HG02884 (cell line): ENCODE measurements around the gene BORCS5.

ENCODE experiments used
- ATAC-seq: cut with Tn5 transposase; IDR thresholded peaks from one replicate; pipeline ENCODE4 v1.9.1; 2021; ENCODE audit warnings: mild to moderate bottlenecking, moderate library complexity; ENCODE audit not compliant: unreplicated experiment

The BORCS5 gene

DNA sequence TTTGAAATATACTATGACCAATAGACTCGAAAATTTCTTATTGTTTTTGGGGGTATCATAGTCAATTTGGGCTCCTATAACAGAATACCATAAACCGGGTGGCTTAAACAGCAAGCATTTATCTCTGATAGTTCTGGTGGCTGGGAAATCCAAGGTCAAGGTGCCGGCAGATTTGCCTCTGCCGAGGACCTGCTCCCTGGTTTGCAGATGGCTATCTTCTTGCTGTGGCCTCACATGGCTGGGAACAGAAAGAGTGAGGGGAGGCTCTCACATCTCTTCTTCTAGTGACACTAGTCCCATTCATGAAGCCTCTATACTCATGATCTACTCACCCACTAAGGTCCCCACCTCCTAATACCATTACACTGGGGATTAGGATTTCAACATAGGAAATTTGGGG is 70.7 kb downstream of the BORCS5 start:
- ATAC-seq: no peak

DNA sequence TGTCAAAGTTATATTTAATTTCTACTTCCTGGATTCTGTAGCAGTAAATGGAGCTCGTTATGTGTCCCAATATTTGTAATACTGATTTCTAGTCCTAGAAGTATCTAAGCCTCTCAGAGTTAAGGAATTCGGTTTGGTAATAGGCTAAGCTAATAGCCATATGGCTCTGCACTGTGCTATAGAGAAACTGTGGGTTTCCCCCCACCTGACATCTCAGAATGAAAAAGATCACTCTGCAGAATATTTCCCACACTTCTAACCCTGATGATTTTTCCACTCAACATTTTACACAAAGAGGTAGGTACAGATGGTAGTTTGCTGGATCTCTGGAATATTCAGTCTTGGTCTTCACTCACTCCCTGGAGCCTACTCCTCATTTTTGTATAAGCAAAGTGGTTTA is 71.2 kb downstream of the BORCS5 start:
- ATAC-seq: no peak

GRCh38 chr12:12428961-12429657 is 72.2 kb downstream of the BORCS5 start:
- ATAC-seq: no peak

- no peak for ATAC-seq
Observed at GRCh38 chr12:12432364-12432763, 75.5 kb downstream of the BORCS5 start.

GRCh38 chr12:12433203-12433731 is 76.4 kb downstream of the BORCS5 start:
- ATAC-seq: no peak

DNA sequence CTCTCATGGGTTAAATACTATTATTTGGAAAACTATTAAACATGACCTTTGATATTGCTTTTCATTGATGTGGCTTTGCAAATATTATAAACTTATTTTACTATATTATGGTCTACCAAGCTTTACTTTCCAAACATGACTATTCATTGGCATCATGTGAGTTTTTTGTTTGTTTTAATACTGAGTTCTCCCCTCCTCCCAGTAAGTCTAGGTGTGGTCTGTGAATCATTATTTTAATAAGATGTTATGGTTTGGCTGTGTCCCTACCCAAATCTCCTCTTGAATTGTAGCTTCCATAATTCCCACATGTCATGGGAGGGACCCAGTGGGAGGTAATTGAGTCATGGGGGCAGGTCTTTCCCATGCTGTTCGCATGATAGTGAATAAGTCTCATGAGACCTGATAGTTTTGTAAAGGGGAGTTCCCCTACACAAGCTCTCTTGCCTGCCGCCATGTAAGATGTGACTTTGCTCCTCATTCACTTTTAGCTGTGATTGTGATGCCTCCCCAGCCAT is 80.0 kb downstream of the BORCS5 start:
- ATAC-seq: no peak

DNA sequence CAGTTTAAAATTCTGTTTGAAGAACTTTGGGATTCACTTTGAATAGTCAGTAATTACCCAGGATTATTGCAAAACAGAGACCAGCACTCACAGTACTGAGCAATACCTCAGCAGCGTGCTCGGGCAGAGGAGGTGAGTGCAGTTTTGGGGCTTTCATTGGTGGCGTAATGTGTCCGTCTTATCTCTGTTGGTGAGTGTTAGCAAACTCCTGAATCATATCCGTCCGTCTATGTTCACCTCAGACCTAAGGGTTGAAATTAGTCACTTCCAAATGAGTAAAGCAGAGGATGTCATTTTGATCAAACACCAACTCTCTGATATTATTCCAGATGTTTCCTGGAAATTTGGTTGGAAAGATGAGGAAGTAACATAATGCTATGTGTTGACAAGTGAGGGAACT is 82.8 kb downstream of the BORCS5 start:
- no peak for ATAC-seq

DNA sequence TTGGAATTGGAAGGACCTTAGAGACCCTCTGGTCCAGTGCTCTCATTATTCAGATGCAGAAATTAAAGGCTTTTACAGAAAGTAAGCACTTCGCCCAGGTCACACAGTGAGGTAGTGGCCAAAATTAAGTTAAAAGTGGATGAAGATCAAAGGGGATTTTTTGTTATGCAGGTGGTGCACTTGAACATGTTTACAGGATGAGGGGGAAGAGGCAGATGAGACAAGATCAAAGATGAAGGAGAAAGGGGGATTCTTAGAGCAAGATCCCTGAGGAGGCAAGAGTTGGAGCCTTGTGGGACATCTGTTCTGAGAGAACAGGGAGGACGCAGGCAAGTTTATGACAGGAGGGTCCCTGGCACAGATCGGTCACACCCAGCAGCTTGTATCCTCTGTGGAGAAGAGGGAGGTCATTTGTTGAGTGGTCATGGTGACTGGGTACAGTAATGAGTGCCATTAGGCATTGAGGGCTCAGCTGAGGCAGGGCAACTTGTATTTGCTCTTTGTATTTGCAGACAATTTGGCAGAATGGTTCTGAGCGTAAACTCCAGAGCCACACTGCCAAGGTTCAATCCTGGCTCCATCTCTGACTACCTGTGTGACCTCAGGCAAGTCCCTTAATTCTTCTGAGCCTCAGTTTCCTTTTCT is 84.0 kb downstream of the BORCS5 start:
- ATAC-seq: no peak

DNA sequence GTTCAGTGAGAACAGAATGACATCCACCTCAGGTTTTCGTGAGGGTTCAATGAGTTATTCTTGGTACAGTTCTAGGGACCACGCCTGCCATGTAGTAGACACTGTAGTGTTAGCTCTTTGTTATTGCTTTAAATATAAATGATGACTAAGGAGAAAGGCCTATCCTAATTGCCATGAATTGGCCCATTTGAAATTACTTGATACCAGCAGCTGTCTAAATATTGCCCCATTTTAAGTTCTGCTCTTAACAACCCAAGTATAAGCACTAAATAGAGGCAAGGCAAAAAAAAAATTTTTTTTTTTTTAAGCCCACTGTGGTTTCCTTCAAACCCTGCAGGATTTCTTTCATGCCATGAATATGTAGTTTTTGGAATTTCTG is 84.5 kb downstream of the BORCS5 start:
- ATAC-seq: no peak

GRCh38 chr12:12441843-12442461 is 85.1 kb downstream of the BORCS5 start:
- ATAC-seq: no peak

- ATAC-seq: no peak
Observed at GRCh38 chr12:12442548-12443071, 85.7 kb downstream of the BORCS5 start.

GRCh38 chr12:12443431-12443878 is 86.6 kb downstream of the BORCS5 start:
- ATAC-seq: no peak

DNA sequence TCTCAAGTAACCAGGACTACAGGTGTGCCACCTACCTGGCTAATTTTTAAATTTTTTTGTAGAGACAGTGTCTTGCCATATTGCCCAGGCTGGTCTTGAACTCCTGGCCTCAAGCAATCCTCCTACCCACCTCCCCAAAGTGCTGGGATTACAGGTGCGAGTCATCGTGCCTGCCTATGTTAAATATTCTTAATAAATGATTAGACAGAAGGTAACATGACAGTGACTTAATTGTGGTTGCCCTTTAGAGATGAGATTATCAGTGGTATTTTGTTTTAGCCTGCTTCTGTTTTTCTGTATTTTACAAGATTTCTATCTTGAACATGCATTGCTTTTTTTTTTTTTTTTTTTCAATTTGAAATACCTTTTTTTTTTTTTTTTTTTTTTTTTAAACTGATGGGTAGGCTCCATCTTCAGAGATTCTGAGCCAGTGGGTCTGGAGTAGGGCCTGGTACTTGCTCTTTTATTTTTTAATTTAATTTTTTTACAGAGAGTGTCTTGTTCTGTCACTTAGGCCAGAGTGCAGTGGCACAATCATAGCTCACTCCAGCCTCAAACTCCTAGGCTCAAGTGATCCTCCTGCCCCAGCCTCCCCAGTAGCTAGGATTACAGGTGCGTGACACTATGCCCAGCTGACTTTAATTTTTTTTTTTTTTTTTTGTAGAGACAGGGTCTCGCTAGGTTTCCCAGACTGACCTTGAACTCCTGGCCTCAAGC is 88.4 kb downstream of the BORCS5 start:
- ATAC-seq: no peak

- no peak for ATAC-seq
Observed at GRCh38 chr12:12445882-12446181, 89.0 kb downstream of the BORCS5 start.

DNA sequence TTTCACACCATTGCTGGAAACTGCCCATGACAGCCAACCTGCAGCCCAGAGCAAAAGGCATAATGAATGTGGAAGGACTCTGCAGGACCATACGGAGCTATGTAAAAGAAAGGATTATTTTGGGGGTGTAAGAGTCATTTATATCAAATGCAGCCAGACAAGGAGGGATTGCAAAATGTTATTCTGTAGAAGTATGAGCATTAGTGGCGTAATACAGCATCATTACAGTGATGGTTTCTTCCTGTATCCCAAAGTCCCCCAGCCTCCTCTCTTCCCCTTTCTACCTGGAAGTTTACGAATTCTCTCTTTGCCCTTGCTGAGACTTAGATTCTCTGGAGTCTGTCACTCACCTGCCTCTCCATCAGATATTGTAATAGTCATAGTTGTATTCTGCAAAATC is 89.9 kb downstream of the BORCS5 start:
- ATAC-seq: no peak

- ATAC-seq: no peak
Observed at GRCh38 chr12:12447236-12447635, 90.4 kb downstream of the BORCS5 start.

GRCh38 chr12:12447837-12448236 is 91.0 kb downstream of the BORCS5 start:
- no peak for ATAC-seq

DNA sequence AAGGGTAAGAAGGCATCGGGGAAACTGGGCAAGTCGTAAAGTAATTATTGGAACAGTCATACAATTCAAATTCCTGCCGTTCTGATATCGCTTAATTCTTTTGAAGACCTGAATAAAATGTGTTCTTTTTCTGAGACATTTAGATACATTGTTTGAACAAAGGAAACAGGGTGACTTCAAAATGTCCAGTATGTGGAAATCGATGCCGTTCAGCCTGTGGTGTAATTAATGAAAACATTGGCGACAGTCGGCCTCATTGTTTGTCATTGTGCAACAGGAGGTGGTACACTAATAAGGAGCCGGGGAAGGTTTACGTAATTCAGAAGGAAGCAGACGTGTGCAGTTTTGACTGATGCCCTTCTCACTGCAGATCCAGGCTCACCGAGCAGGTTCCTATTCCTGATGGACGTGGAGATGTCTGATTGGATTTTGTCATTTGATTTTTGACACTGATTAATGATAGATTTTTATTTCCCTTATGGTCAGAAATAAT is 92.7 kb downstream of the BORCS5 start:
- no peak for ATAC-seq

- no peak for ATAC-seq
Observed at GRCh38 chr12:12450043-12450471, 93.2 kb downstream of the BORCS5 start.

DNA sequence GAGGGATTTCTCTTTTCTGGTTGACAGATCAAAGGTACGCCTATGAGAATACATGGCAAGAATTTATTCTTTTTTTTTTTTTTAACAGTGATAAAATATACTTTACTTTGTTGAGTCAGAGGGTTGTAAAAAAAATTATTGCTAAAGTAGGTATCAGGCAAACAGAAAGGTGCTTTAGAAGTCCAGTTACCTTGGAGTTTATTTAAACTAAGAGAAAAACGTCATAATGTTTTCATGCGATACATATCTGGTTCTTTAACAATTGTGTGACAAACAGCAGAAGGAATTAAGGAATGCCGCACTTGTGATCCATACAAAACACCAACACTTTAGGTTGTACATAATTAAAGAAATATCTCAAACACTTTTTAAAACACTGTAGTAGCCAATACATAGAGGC is 94.2 kb downstream of the BORCS5 start:
- no peak for ATAC-seq

DNA sequence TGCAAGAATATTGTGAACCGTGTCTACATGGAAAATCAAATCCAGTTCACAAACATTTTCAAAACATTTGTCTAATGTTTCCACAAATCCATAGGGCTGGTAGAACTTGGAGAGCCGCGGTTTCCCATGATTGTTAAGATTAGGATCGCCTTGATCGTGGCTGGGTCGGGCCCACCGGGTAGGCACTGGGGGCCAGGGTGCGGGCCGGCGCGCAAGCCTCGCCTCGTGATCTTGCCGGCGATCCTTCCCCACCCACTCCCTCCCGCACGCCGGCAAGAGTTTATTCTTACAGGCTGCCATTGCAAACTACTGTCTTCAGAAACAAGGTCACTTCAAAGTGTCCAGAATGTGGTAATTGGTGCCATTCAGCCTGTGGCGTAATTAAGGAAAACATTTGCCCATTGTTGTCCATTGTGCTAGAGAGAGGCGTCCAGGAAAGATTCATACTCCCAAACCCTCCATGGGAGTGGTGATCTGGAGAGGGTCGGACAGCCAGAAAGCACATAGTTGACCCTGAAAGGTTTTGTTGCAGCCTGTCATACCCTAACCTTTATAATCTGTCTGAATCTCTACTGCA is 95.5 kb downstream of the BORCS5 start:
- ATAC-seq: no peak
